Thymus (tissue), 11 donors: ENCODE results near the gene FBXO45. TPM values are rescaled to one million over a fixed set of nuclear protein-coding genes. Genes with fewer than 3 reads are reported as not detected.
"Not testable (repeated sequence)": the region's sequence is repeated elsewhere in the genome, so short reads cannot be mapped to it uniquely, and the experiment has no call there.

Experiments used
- DNase-seq, 9 donors: peaks; one replicate each; pipeline ENCODE4 v3.0.0-alpha.2; 2013; ENCODE audit warnings: low spot score in 9 of 9, low read depth in 6 of 9, missing footprints in 1 of 9
- H3K27ac ChIP-seq, 2 donors: one replicate each; pipeline ENCODE4 v1.5.1; 2013; ENCODE audit warnings: control low read depth in 1 of 2, low read depth in 1 of 2, low read length in 1 of 2, mild to moderate bottlenecking in 1 of 2, moderate library complexity in 1 of 2
- H3K27me3 ChIP-seq, 2 donors: one replicate each; pipeline ENCODE4 v1.5.1; 2013; ENCODE audit warnings: low read length in 1 of 2; ENCODE audit not compliant: control insufficient read depth in 2 of 2, insufficient read depth in 1 of 2
- H3K36me3 ChIP-seq, 2 donors: one replicate each; pipeline ENCODE4 v1.5.1; 2013; ENCODE audit warnings: low read length in 1 of 2, mild to moderate bottlenecking in 1 of 2, moderate library complexity in 1 of 2; ENCODE audit not compliant: control insufficient read depth in 2 of 2, insufficient read depth in 2 of 2
- H3K4me1 ChIP-seq, 2 donors: one replicate each; pipeline ENCODE4 v1.5.1; 2013; ENCODE audit warnings: low read length in 2 of 2; ENCODE audit not compliant: control insufficient read depth in 2 of 2, insufficient read depth in 2 of 2
- H3K4me3 ChIP-seq, 2 donors: one replicate each; pipeline ENCODE4 v1.5.1; 2013; ENCODE audit warnings: low read length in 2 of 2, control low read depth in 1 of 2, mild to moderate bottlenecking in 1 of 2
- H3K9me3 ChIP-seq, 2 donors: one replicate each; pipeline ENCODE4 v1.5.1; 2013; ENCODE audit warnings: low read length in 1 of 2, mild to moderate bottlenecking in 1 of 2; ENCODE audit not compliant: control insufficient read depth in 2 of 2, insufficient read depth in 1 of 2
- WGBS: extraction: QIAGEN DNeasy Blood & Tissue Kit; methylation state at CpG from one replicate; pipeline ENCODE4 v1.1.7; 2013; 5-methylcytosine and 5-hydroxymethylcytosine counted together
- polyA plus RNA-seq: library from polyadenylated mRNA; stranded (reverse); fragments of 200-250 nt; gene quantifications from one replicate; pipeline ENCODE4 v1.2.3, GENCODE V29; 2013
- total RNA-seq: library from RNA; stranded (reverse); fragments of 120-200 nt; gene quantifications from one replicate; pipeline ENCODE4 v1.2.4, GENCODE V29; 2013
- donor health status: healthy.

Gene FBXO45
- total and polyA plus RNA-seq, 2 donors: 7.0 to 9.9 TPM

- Histone ChIP-seq H3K27ac (peak overlapping the region in 1 of 2 donors; percentile 60), H3K9me3 (no peaks in the 10 kb centered on the region), H3K4me1 (peaks cover 5 to 43% of the 10 kb centered on the region in 2 donors), H3K27me3 (no peaks in the 10 kb centered on the region), H3K36me3 (no peaks in the 10 kb centered on the region), H3K4me3 (no peak overlapping the region)
- 65% methylated on average over 5 of the region's 5 CpGs for WGBS
- DNase-seq: peak in 1 of 9 donors; percentile 66
These were observed 50.8 kb downstream of the FBXO45 start for GRCh38 chr3:196619223-196619622.

- H3K27ac ChIP-seq: peak overlapping the region in 1 of 2 donors; percentile 74
- WGBS: 77% methylated on average over 2 of the region's 5 CpGs
These were observed 51.2 kb downstream of the FBXO45 start for GRCh38 chr3:196619627-196620026.

GRCh38 chr3:196620161-196620604 lies 51.7 kb downstream of the FBXO45 start:
- Histone ChIP-seq H3K36me3 (no peaks in the 10 kb centered on the region), H3K4me3 (no peak overlapping the region), H3K9me3 (no peaks in the 10 kb centered on the region), H3K27ac (peak overlapping the region in 1 of 2 donors; percentile 74), H3K27me3 (no peaks in the 10 kb centered on the region), H3K4me1 (peaks cover 11 to 52% of the 10 kb centered on the region in 2 donors)
- WGBS: 90% methylated on average over 10 of the region's 10 CpGs
- peak in 1 of 9 donors; percentile 39 for DNase-seq

More at GRCh38 chr3:196619627-196620026, 51.2 kb downstream of the FBXO45 start:
- H3K36me3 ChIP-seq, H3K9me3 ChIP-seq, H3K4me3 ChIP-seq, DNase-seq, H3K27me3 ChIP-seq: not testable (repeated sequence)
- H3K4me1 ChIP-seq: peaks cover 9 to 47% of the 10 kb centered on the region in 2 donors

DNA sequence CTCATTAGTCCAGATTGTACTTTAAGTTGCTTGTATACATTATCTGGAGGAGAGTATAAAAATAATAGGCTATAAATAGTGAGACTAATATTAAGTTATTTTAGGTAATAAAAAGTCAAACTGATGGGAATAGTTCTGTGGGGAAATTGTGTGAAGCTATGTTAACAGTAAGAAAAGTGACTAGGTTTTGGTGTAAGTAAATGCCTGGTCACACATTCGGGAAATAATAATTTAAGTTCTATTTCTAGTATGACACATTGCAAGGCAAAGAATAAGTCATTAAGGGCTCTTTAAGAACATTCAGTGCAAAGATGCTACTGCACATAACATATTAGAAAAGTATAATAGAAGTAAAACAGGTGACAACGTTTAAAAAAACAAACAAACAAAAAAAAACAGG lies 52.2 kb downstream of the FBXO45 start:
- no peaks in the 10 kb centered on the region for H3K36me3 ChIP-seq
- no peak overlapping the region for H3K27ac ChIP-seq
- no peaks in the 10 kb centered on the region for H3K9me3 ChIP-seq
- no peaks in the 10 kb centered on the region for H3K27me3 ChIP-seq
- peaks cover 11 to 57% of the 10 kb centered on the region in 2 donors for H3K4me1 ChIP-seq
- H3K4me3 ChIP-seq: no peak overlapping the region
- WGBS: 83% methylated on average over 2 of the region's 2 CpGs
- no peak for DNase-seq

GRCh38 chr3:196621611-196622010 lies 53.2 kb downstream of the FBXO45 start:
- no peak for DNase-seq
- Histone ChIP-seq H3K27ac (no peak overlapping the region), H3K27me3 (no peaks in the 10 kb centered on the region), H3K4me1 (peaks cover 11 to 63% of the 10 kb centered on the region in 2 donors), H3K9me3 (no peaks in the 10 kb centered on the region), H3K4me3 (no peak overlapping the region), H3K36me3 (no peaks in the 10 kb centered on the region)
- whole genome bisulfite sequencing: 97% methylated on average over 10 of the region's 10 CpGs

GRCh38 chr3:196624067-196624790 lies 55.8 kb downstream of the FBXO45 start:
- Histone ChIP-seq H3K27ac (peak overlapping the region; percentile 75 to 82), H3K27me3 (no peaks in the 10 kb centered on the region), H3K36me3 (no peaks in the 10 kb centered on the region), H3K4me3 (peak overlapping the region; percentile 8 to 25), H3K4me1 (peaks cover 11 to 69% of the 10 kb centered on the region in 2 donors), H3K9me3 (no peaks in the 10 kb centered on the region)
- DNase-seq: peak in 2 of 9 donors; percentile 66 to 82
- WGBS: 24% methylated on average over 12 of the region's 12 CpGs

DNA sequence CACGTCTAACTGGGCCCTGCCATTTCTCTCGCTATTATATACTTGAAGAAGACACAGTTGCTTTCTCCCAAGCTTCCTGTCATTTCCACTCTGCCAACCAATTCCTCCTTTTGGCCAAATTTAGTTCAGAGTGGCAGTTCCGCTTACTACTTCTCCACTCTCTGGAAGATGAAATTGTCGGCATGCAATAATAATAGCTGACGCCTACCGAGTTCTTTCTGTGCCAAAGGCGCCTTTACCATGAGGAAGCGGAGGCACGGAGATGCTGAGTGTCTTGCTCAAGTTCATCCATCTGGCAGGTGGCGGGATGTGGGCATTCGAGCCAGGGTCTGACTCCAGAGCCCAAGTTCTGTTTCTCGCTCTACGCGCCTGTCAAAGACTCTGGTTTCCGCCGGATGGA lies 56.4 kb downstream of the FBXO45 start:
- WGBS: 90% methylated on average over 16 of the region's 16 CpGs
- DNase-seq: no peak
- no peak overlapping the region for H3K4me3 ChIP-seq
- H3K27me3 ChIP-seq: no peaks in the 10 kb centered on the region
- no peaks in the 10 kb centered on the region for H3K9me3 ChIP-seq
- H3K4me1 ChIP-seq: peaks cover 12 to 71% of the 10 kb centered on the region in 2 donors
- H3K36me3 ChIP-seq: no peaks in the 10 kb centered on the region
- peak overlapping the region; percentile 75 to 82 for H3K27ac ChIP-seq

DNA sequence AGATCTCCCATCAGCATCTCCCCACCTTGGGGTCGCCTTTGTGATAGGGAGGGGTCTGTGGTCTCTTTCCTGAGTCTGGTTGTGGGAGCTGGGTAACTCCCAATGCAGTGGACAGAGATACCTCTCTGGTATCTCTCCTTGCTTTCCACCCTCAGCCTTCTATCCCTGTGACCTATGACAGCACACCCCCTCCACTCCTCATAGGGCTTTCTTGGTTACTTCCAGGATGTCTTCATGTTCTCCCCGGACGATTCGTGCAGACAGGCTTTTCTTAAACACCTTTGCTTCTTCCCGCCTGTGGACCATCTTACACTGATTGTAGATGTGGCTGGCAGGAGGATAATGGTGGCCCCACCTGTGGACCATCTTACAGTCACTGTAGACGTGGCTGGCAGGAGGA lies 56.9 kb downstream of the FBXO45 start:
- peaks cover 15 to 71% of the 10 kb centered on the region in 2 donors for H3K4me1 ChIP-seq
- H3K36me3 ChIP-seq: no peaks in the 10 kb centered on the region
- no peak overlapping the region for H3K4me3 ChIP-seq
- no peaks in the 10 kb centered on the region for H3K9me3 ChIP-seq
- H3K27me3 ChIP-seq: no peaks in the 10 kb centered on the region
- no peak for DNase-seq
- H3K27ac ChIP-seq: peak overlapping the region in 1 of 2 donors; percentile 82
- WGBS: 96% methylated on average over 6 of the region's 6 CpGs

- WGBS: 97% methylated on average over 8 of the region's 8 CpGs
- peaks cover 27 to 79% of the 10 kb centered on the region in 2 donors for H3K4me1 ChIP-seq
These were observed 59.4 kb downstream of the FBXO45 start for GRCh38 chr3:196627918-196628231.

More at GRCh38 chr3:196627918-196628231, 59.4 kb downstream of the FBXO45 start:
- H3K4me3 ChIP-seq: no peak overlapping the region
- H3K27ac ChIP-seq: no peak overlapping the region
- no peak for DNase-seq
- H3K36me3 ChIP-seq: no peaks in the 10 kb centered on the region
- no peaks in the 10 kb centered on the region for H3K9me3 ChIP-seq
- no peaks in the 10 kb centered on the region for H3K27me3 ChIP-seq
